ENCODE results near the gene CAMK4. TPM values are rescaled to one million over a fixed set of nuclear protein-coding genes. Genes with fewer than 3 reads are reported as not detected.

Gene CAMK4
- total and polyA plus RNA-seq, 8 donors = 0.45 to 25.1 (median 3.8) TPM

GRCh38 chr5:111514087-111514486 is 289.9 kb downstream of the CAMK4 start:
- TF ChIP-seq POLR2AphosphoS5 (IDR thresholded peaks at IDR 0.05) (no peak), EP300 (IDR thresholded peaks at IDR 0.05) (no peak), CTCF (IDR thresholded peaks at IDR 0.05) (no peak), POLR2A (IDR thresholded peaks at IDR 0.05) (no peak)
- intact Hi-C loops (cut with DNase I; ENCODE audit: low total_unique reads) = no loop called here
- Histone ChIP-seq H3K4me3 (no peak overlapping the region), H3K9me3 (no peaks in the 10 kb centered on the region), H3K4me1 (peaks cover 0 to 36% (median 25%) of the 10 kb centered on the region in 4 donors), H3K36me3 (no peaks in the 10 kb centered on the region), H3K27me3 (no peaks in the 10 kb centered on the region), H3K27ac (no peak overlapping the region)
- DNase-seq = peak in 1 of 2 donors; percentile 16
- 89 to 97% (median 96%) methylated on average over 3 of the region's 3 CpGs for WGBS, 5 donors

DNA sequence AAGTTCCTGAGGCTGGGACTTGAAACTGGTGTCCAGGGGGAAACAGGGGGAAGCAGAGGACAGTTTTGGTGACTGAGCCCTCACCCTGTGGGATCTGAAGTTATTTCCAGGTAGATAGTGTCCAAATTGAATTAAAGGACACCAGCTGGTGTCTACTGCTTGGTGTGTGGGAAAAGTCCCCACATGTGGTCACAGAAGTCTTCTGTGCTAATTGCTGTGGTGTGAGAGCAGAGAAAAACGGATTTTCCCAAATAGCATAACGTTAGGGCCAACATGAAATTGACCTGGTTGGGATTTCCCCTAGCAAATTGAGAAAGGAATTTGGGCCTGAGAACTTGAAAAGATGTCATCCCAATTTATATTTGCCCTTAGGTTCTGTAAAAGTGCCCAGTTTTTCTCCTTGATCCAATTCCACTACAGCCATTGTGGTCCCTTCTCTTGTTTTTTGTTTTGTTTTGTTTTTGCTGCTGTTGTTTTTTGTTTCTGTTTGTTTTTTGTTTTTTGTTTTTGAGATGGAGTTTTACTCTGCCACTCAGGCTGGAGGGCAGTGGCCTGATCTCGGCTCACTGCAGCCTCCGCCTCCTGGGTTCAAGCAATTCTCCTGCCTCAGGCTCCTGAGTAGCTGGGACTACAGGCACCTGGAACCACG is 293.8 kb downstream of the CAMK4 start:
- intact Hi-C loops (cut with DNase I; ENCODE audit: low total_unique reads) = no loop called here
- Histone ChIP-seq H3K27me3 (no peaks in the 10 kb centered on the region), H3K9me3 (no peaks in the 10 kb centered on the region), H3K27ac (no peak overlapping the region), H3K36me3 (no peaks in the 10 kb centered on the region), H3K4me1 (peaks cover 0 to 21% (median 5%) of the 10 kb centered on the region in 4 donors), H3K4me3 (no peak overlapping the region)
- 92 to 98% (median 93%) methylated on average over 5 of the region's 5 CpGs for WGBS, 5 donors
- TF ChIP-seq POLR2AphosphoS5 (IDR thresholded peaks at IDR 0.05) = no peak
- no peak for TF ChIP-seq CTCF (IDR thresholded peaks at IDR 0.05)
- TF ChIP-seq EP300 (IDR thresholded peaks at IDR 0.05) = no peak
- TF ChIP-seq POLR2A (IDR thresholded peaks at IDR 0.05) = no peak
- DNase-seq = no peak

DNA sequence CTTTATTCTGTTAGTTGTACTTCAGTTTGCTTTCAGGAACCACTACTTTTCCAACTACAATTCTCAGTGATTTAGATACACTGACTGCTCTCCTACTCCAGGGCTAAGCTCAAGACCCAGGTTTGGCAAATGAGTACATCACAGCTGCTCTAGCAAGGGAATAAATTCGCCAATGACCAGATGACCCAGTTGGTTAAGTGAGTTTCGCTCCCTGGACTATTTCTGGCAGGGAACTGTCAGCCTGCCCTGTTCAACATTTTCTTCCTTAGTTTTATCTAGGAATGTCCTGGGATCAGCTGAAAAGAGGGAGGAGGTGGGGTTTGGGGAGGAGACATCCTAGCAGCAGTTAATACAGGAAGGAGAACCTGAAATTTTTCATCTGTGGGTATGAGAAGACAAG is 294.6 kb downstream of the CAMK4 start:
- H3K9me3 ChIP-seq = no peaks in the 10 kb centered on the region
- DNase-seq = no peak
- WGBS, 5 donors = 81 to 89% (median 87%) methylated on average over 2 of the region's 2 CpGs
- no peak overlapping the region for H3K4me3 ChIP-seq
- peaks cover 0 to 4% (median 0%) of the 10 kb centered on the region in 3 donors for H3K27me3 ChIP-seq
- no peak overlapping the region for H3K27ac ChIP-seq
- no peak for TF ChIP-seq POLR2AphosphoS5 (IDR thresholded peaks at IDR 0.05)
- no peak for TF ChIP-seq EP300 (IDR thresholded peaks at IDR 0.05)
- TF ChIP-seq POLR2A (IDR thresholded peaks at IDR 0.05) = no peak
- no peak for TF ChIP-seq CTCF (IDR thresholded peaks at IDR 0.05)
- H3K4me1 ChIP-seq = peaks cover 0 to 14% (median 1%) of the 10 kb centered on the region in 4 donors
- no peaks in the 10 kb centered on the region for H3K36me3 ChIP-seq
- intact Hi-C loops (cut with DNase I; ENCODE audit: low total_unique reads) = no loop called here

GRCh38 chr5:111520908-111521307 is 296.7 kb downstream of the CAMK4 start:
- Histone ChIP-seq H3K36me3 (no peaks in the 10 kb centered on the region), H3K4me1 (peaks cover 0 to 13% (median 1%) of the 10 kb centered on the region in 4 donors), H3K27me3 (peaks cover 0 to 4% (median 0%) of the 10 kb centered on the region in 3 donors), H3K9me3 (no peaks in the 10 kb centered on the region), H3K4me3 (no peak overlapping the region), H3K27ac (no peak overlapping the region)
- intact Hi-C loops (cut with DNase I; ENCODE audit: low total_unique reads) = no loop called here
- no peak for TF ChIP-seq CTCF (IDR thresholded peaks at IDR 0.05)
- TF ChIP-seq POLR2AphosphoS5 (IDR thresholded peaks at IDR 0.05) = no peak
- no peak for TF ChIP-seq EP300 (IDR thresholded peaks at IDR 0.05)
- TF ChIP-seq POLR2A (IDR thresholded peaks at IDR 0.05) = no peak
- WGBS, 5 donors = 27 to 63% (median 48%) methylated on average over 3 of the region's 3 CpGs
- DNase-seq = no peak
